ENCODE results near the gene THOC2.
"Not testable (repeated sequence)": the region's sequence is repeated elsewhere in the genome, so short reads cannot be mapped to it uniquely, and the experiment has no call there.

- TF ChIP-seq CTCF (conservative IDR thresholded peaks at IDR 0.05; ENCODE audit: low read length); EZH2phosphoT487 (IDR thresholded peaks at IDR 0.05; ENCODE audit: borderline replicate concordance, low read depth, low read length): not testable (repeated sequence)
Observed at GRCh38 chrX:123757794-123758193, 24.9 kb upstream of the THOC2 start.
